Colon (tissue), 2 donors: Measurements from ENCODE around the gene RETSAT.

Experiments
- FAIRE-seq: peaks from 2 replicates; lab custom pipeline; 2012; peaks lifted over from hg19 to GRCh38; lab: Jason Lieb, UNC
- donor health status: control.
- donor health status: control.

RETSAT gene

GRCh38 chr2:85307527-85307897, 46.8 kb downstream of the RETSAT start:
- no peak for FAIRE-seq

DNA sequence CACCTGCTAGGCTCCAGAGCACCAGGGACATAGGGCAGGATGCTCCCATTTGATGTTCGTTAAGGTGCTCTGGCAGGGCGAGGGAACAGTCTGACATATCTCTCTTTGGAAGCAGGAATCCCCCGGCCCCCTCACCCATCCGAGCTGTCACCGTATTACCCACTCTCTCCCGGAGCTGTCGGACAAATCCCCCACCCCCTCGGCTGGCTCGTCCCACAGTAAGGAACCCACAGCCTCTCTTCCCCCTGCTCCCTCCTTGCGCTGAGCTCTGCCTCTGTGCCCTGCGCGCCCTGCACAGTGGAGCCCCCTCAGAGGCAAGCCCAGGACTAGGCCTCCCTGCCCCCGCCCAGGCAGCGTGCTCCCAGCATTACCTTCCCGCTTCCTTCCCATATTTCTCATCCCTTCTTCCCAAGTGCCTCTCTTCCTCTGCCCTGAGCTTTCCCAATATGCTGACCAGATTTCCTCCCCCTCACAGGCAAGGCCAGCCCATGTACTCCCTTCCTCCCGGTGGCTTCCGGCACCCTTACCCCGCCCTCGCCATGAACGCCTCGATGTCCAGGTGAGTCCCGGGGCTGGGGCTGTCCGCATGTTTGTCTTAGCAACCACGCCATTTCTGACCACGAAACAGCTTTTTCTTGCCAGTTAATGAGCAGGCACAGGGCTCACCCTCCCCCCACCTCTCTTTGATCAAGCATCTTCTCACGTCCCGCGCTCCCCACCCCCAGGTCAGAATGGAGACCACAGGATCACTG, 50.4 kb downstream of the RETSAT start:
- no peak for FAIRE-seq

GRCh38 chr2:85302121-85302520, 52.2 kb downstream of the RETSAT start:
- no peak for FAIRE-seq
